HepG2 (cell line): ENCODE data around the gene HAPLN2. TPM values are rescaled to one million over a fixed set of nuclear protein-coding genes. Genes with fewer than 3 reads are reported as not detected.

Source experiments
- ARNTL ChIP-seq: sonication (generic); formaldehyde crosslinking; IDR thresholded peaks from 2 replicates; pipeline ENCODE4 v1.4.0; 2020; ENCODE audit warnings: mild to moderate bottlenecking, missing genetic modification reagents
- ATF3 ChIP-seq: sonication (generic); formaldehyde crosslinking; IDR thresholded peaks from 2 replicates; pipeline ENCODE4 v1.4.0; 2020; ENCODE audit warnings: missing genetic modification reagents
- CENPT ChIP-seq: sonication (generic); formaldehyde crosslinking; IDR thresholded peaks from 2 replicates; pipeline ENCODE4 v1.8.0; 2022; ENCODE audit warnings: low read depth, mild to moderate bottlenecking, moderate library complexity, missing genetic modification reagents
- CREM ChIP-seq, 2 experiments: sonication (generic) in 1 of 2; formaldehyde crosslinking in 1 of 2; IDR thresholded peaks; 2 replicates each; pipeline versions ENCODE4 v1.4.0 to v1.6.1; 2016 to 2020; ENCODE audit warnings: antibody characterized with exemption in 1 of 2, mild to moderate bottlenecking in 1 of 2, missing genetic modification reagents in 1 of 2
- DNMT3B ChIP-seq: conservative IDR thresholded peaks from 2 replicates; pipeline ENCODE4 v1.6.1; 2016; ENCODE audit warnings: missing biosample characterization, control low read depth
- DR1 ChIP-seq: sonication (generic); formaldehyde crosslinking; IDR thresholded peaks from 2 replicates; pipeline ENCODE4 v1.8.0; 2021; ENCODE audit warnings: mild to moderate bottlenecking, missing genetic modification reagents, inconsistent platforms
- E2F2 ChIP-seq: sonication (generic); formaldehyde crosslinking; IDR thresholded peaks from 2 replicates; pipeline ENCODE4 v1.4.0; 2020; ENCODE audit warnings: missing genetic modification reagents, borderline replicate concordance
- GTF2F1 ChIP-seq: fragments of 150-350 bp; IDR thresholded peaks from 2 replicates; pipeline ENCODE4 v1.6.1; 2014; ENCODE audit warnings: low read length
- HDAC2 ChIP-seq: sonication (generic); formaldehyde crosslinking; IDR thresholded peaks from 2 replicates; pipeline ENCODE4 v1.4.0; 2020; ENCODE audit warnings: missing genetic modification reagents
- HNRNPK ChIP-seq: fragments of 200-400 bp; formaldehyde crosslinking; IDR thresholded peaks from 2 replicates; pipeline ENCODE4 v1.6.1; 2018; ENCODE audit warnings: low read length, low read depth, moderate library complexity, mild to moderate bottlenecking; ENCODE audit not compliant: poor library complexity, severe bottlenecking
- HNRNPUL1 ChIP-seq: fragments of 200-400 bp; formaldehyde crosslinking; IDR thresholded peaks from 2 replicates; pipeline ENCODE4 v1.6.1; 2017; ENCODE audit warnings: low read depth, mild to moderate bottlenecking, low read length, moderate library complexity
- HOXA9 ChIP-seq: sonication (generic); formaldehyde crosslinking; IDR thresholded peaks from 2 replicates; pipeline ENCODE4 v1.8.1; 2022; ENCODE audit warnings: missing genetic modification reagents, mild to moderate bottlenecking, moderate library complexity, borderline replicate concordance
- NFYB ChIP-seq: sonication (generic); formaldehyde crosslinking; IDR thresholded peaks from 2 replicates; pipeline ENCODE4 v1.4.0; 2020; ENCODE audit warnings: missing genetic modification reagents
- RXRA ChIP-seq: sonication (generic); formaldehyde crosslinking; IDR thresholded peaks from 2 replicates; pipeline ENCODE4 v1.5.1; 2020; ENCODE audit warnings: missing genetic modification reagents
- SMC3 ChIP-seq: IDR thresholded peaks from 2 replicates; pipeline ENCODE4 v1.6.1; 2011; ENCODE audit warnings: low read length, improper control_type of control experiment
- STAG1 ChIP-seq: sonication (generic); formaldehyde crosslinking; IDR thresholded peaks from 2 replicates; pipeline ENCODE4 v1.4.0; 2020; ENCODE audit warnings: missing genetic modification reagents
- TBL1XR1 ChIP-seq: fragments of 150-350 bp; IDR thresholded peaks from 2 replicates; pipeline ENCODE4 v1.6.1; 2014; ENCODE audit warnings: borderline replicate concordance, low read length; ENCODE audit not compliant: partially characterized antibody
- TERF1 ChIP-seq: sonication (generic); formaldehyde crosslinking; IDR thresholded peaks from 2 replicates; pipeline ENCODE4 v1.8.0; 2022; ENCODE audit warnings: mild to moderate bottlenecking, missing genetic modification reagents, moderate library complexity
- ZMAT3 ChIP-seq: sonication (generic); formaldehyde crosslinking; conservative IDR thresholded peaks from 2 replicates; pipeline ENCODE4 v1.7.0; 2021; ENCODE audit warnings: missing genetic modification reagents
- ZNF484 ChIP-seq: sonication (generic); formaldehyde crosslinking; IDR thresholded peaks from 2 replicates; pipeline ENCODE4 v1.5.1; 2020; ENCODE audit warnings: mild to moderate bottlenecking, low read depth, missing genetic modification reagents, borderline replicate concordance
- ZNF597 ChIP-seq: sonication (generic); formaldehyde crosslinking; IDR thresholded peaks from 2 replicates; pipeline ENCODE4 v1.5.0; 2020; ENCODE audit warnings: missing genetic modification reagents
- ZNF709 ChIP-seq: sonication (generic); formaldehyde crosslinking; IDR thresholded peaks from 2 replicates; pipeline ENCODE4 v1.5.0; 2020; ENCODE audit warnings: mild to moderate bottlenecking, missing genetic modification reagents
- ZNF713 ChIP-seq: sonication (generic); formaldehyde crosslinking; IDR thresholded peaks from 2 replicates; pipeline ENCODE4 v1.4.0; 2020; ENCODE audit warnings: mild to moderate bottlenecking, missing genetic modification reagents
- ZNF766 ChIP-seq: sonication (generic); formaldehyde crosslinking; IDR thresholded peaks from 2 replicates; pipeline ENCODE4 v1.5.0; 2020; ENCODE audit warnings: missing genetic modification reagents, borderline replicate concordance
- ZNF777 ChIP-seq: sonication (generic); formaldehyde crosslinking; IDR thresholded peaks from 2 replicates; pipeline ENCODE4 v1.4.0; 2020; ENCODE audit warnings: missing genetic modification reagents
- ZZZ3 ChIP-seq: sonication (generic); formaldehyde crosslinking; IDR thresholded peaks from 2 replicates; pipeline ENCODE4 v1.4.0; 2020; ENCODE audit warnings: missing genetic modification reagents, mild to moderate bottlenecking, borderline replicate concordance
- polyA plus RNA-seq, 8 experiments: library from polyadenylated mRNA; depleted of rRNA in 3 of 8; stranded (reverse) in 7 of 8; unstranded in 1 of 8; fragments of >200 nt; fragmentation: Illumina TruSeq in 4 of 8; extraction: Trizol in 4 of 8; gene quantifications; 2 replicates each; pipeline versions ENCODE4 v1.2.1 to v1.2.3, GENCODE V29; 2011 to 2016; ENCODE audit warnings: low read depth in 4 of 8, missing spikeins in 1 of 8, mixed read lengths in 1 of 8; ENCODE audit not compliant: insufficient read depth in 1 of 8
- total RNA-seq, 5 experiments: library from RNA; depleted of rRNA; stranded (reverse); fragments of >200 nt; fragmentation: Illumina TruSeq; extraction: Trizol; gene quantifications; 2 replicates each; pipeline ENCODE4 v1.2.3, GENCODE V29; 2016; ENCODE audit warnings: low read depth in 1 of 5

Gene HAPLN2
- total and polyA plus RNA-seq, 2 of the 13 experiments (the other 11 are each of a cell fraction or from before 2014, with no cell fraction given), result not detected

- TF ChIP-seq ZNF713 (CRISPR knock-in tag) (no peak), E2F2 (CRISPR knock-in tag) (0 out of 2 replicates have a peak, but pooled peaks have one; percentile 61), DR1 (CRISPR knock-in tag) (peak; percentile 35; the same call in 1 of the 2 replicates), ZNF777 (CRISPR knock-in tag) (no peak), TERF1 (no peak), NFYB (peak; percentile 40; the same call in 1 of the 2 replicates), HDAC2 (CRISPR knock-in tag) (peak; percentile 84), ZZZ3 (CRISPR knock-in tag) (no peak), CREM (IDR thresholded peaks at IDR 0.05) (peak; percentile 84), CREM (CRISPR knock-in tag; IDR thresholded peaks at IDR 0.05) (no peak), TBL1XR1 (no peak), HNRNPK (no peak), ZNF597 (no peak), DNMT3B (CRISPR knock-in tag) (no peak), ZNF709 (CRISPR knock-in tag) (no peak), ZNF766 (CRISPR knock-in tag) (no peak), HNRNPUL1 (no peak), SMC3 (no peak), GTF2F1 (no peak), ATF3 (peak; percentile 9; the same call in 1 of the 2 replicates), CENPT (CRISPR knock-in tag) (0 out of 2 replicates have a peak, but pooled peaks have one; percentile 78), ZMAT3 (CRISPR knock-in tag) (no peak), STAG1 (no peak), ZNF484 (CRISPR knock-in tag) (no peak), RXRA (CRISPR knock-in tag) (no peak; the same call in 1 of the 2 replicates), ARNTL (no peak), HOXA9 (CRISPR knock-in tag) (peak; percentile 81)
Measured at GRCh38 chr1:156571919-156572662, 47.1 kb upstream of the HAPLN2 start, which contains the start of gene IQGAP3 (continued).
